Neural progenitor cell (in vitro differentiated cells): Measurements from ENCODE around the gene MID1. TPM values are rescaled to one million over a fixed set of nuclear protein-coding genes. Genes with fewer than 3 reads are reported as not detected.
"Not testable (repeated sequence)": the region's sequence is repeated elsewhere in the genome, so short reads cannot be mapped to it uniquely, and the experiment has no call there.

Experiments used
- DNase-seq: peaks from one replicate; pipeline ENCODE4 v3.0.0-alpha.2; 2016; ENCODE audit warnings: low spot score
- H2AFZ ChIP-seq: fragments of 200-600 bp; sonication (generic); replicated peaks from 2 replicates; pipeline ENCODE4 v1.6.1; 2016; ENCODE audit warnings: antibody characterized with exemption
- H3F3A ChIP-seq: fragments of 200-600 bp; sonication (generic); 2 replicates; pipeline ENCODE4 v1.6.1; 2016; ENCODE audit warnings: antibody characterized with exemption, low read depth
- H3K27ac ChIP-seq: fragments of 200-600 bp; sonication (generic); 2 replicates; pipeline ENCODE4 v1.5.1; 2016; ENCODE audit warnings: mild to moderate bottlenecking
- H3K27me3 ChIP-seq: fragments of 200-600 bp; sonication (generic); 2 replicates; pipeline ENCODE4 v1.6.1; 2016; ENCODE audit warnings: mild to moderate bottlenecking, moderate library complexity
- H3K36me3 ChIP-seq: fragments of 200-600 bp; sonication (generic); 2 replicates; pipeline ENCODE4 v1.5.1; 2016
- H3K4me1 ChIP-seq: fragments of 200-600 bp; sonication (generic); 2 replicates; pipeline ENCODE4 v1.6.1; 2016; ENCODE audit warnings: mixed run types
- H3K4me2 ChIP-seq: fragments of 200-600 bp; sonication (generic); 2 replicates; pipeline ENCODE4 v1.6.1; 2016
- H3K4me3 ChIP-seq: fragments of 200-600 bp; sonication (generic); 2 replicates; pipeline ENCODE4 v1.5.1; 2016
- H3K79me2 ChIP-seq: fragments of 200-600 bp; sonication (generic); 2 replicates; pipeline ENCODE4 v1.6.1; 2016; ENCODE audit warnings: low read depth
- H3K9ac ChIP-seq: fragments of 200-600 bp; sonication (generic); 2 replicates; pipeline ENCODE4 v1.6.1; 2016
- H3K9me3 ChIP-seq: fragments of 200-600 bp; sonication (generic); 2 replicates; pipeline ENCODE4 v1.5.1; 2016; ENCODE audit warnings: low read depth
- H4K20me1 ChIP-seq: fragments of 200-600 bp; sonication (generic); 2 replicates; pipeline ENCODE4 v1.6.1; 2016; ENCODE audit warnings: low read depth
- H3K27ac Mint-ChIP-seq: 3 replicates; pipeline ENCODE4 v1.8.0; 2021; ENCODE audit warnings: mixed read lengths
- H3K27me3 Mint-ChIP-seq: 2 replicates; pipeline ENCODE4 v1.8.0; 2022; ENCODE audit warnings: low read depth, mild to moderate bottlenecking, inconsistent platforms, moderate library complexity, mixed read lengths; ENCODE audit not compliant: insufficient read depth
- H3K36me3 Mint-ChIP-seq: 3 replicates; pipeline ENCODE4 v1.8.0; 2021; ENCODE audit warnings: mixed read lengths
- H3K4me1 Mint-ChIP-seq: 3 replicates; pipeline ENCODE4 v1.8.0; 2021; ENCODE audit warnings: mixed read lengths
- H3K4me3 Mint-ChIP-seq: 3 replicates; pipeline ENCODE4 v1.8.0; 2021; ENCODE audit warnings: mild to moderate bottlenecking, moderate library complexity, mixed read lengths
- H3K9me3 Mint-ChIP-seq: 3 replicates; pipeline ENCODE4 v1.8.0; 2020; ENCODE audit warnings: mixed read lengths
- CTCF ChIP-seq: fragments of 200-600 bp; sonication (generic); IDR thresholded peaks from 2 replicates; pipeline ENCODE4 v1.5.1; 2017; ENCODE audit warnings: antibody characterized with exemption, mild to moderate bottlenecking
- EZH2 ChIP-seq: fragments of 200-600 bp; sonication (generic); IDR thresholded peaks from 2 replicates; pipeline ENCODE4 v1.6.1; 2017; ENCODE audit warnings: antibody characterized with exemption, mild to moderate bottlenecking, moderate library complexity
- EZH2phosphoT487 ChIP-seq: fragments of 200-600 bp; sonication (generic); IDR thresholded peaks from 2 replicates; pipeline ENCODE4 v1.6.1; 2017; ENCODE audit warnings: antibody characterized with exemption
- total RNA-seq: library from RNA; depleted of rRNA; stranded (reverse); fragments of >200 nt; gene quantifications from 2 replicates; pipeline ENCODE4 v1.2.3, GENCODE V29; 2015; ENCODE audit warnings: low replicate concordance

The MID1 gene
- total RNA-seq, 1 donor from 2014 or later: 29.5 TPM

GRCh38 chrX:10597871-10598270 lies 22.5 kb downstream of the MID1 start:
- Mint-ChIP-seq H3K9me3 (peaks cover 9% of the 10 kb centered on the region), H3K27me3 (no peaks in the 10 kb centered on the region), H3K4me3 (no peak overlapping the region), H3K27ac (no peak overlapping the region), H3K36me3 (peaks cover 31% of the 10 kb centered on the region), H3K4me1 (peaks cover 10% of the 10 kb centered on the region)
- no peaks in the 10 kb centered on the region for H4K20me1 ChIP-seq
- peak; percentile 39 for DNase-seq
- H3K36me3 ChIP-seq: no peaks in the 10 kb centered on the region
- no peak overlapping the region for H3K9ac ChIP-seq
- H3K27me3 ChIP-seq: no peaks in the 10 kb centered on the region
- H3K79me2 ChIP-seq: peaks cover 50% of the 10 kb centered on the region
- H3K27ac ChIP-seq: no peak overlapping the region
- peaks cover 3% of the 10 kb centered on the region for H3K4me1 ChIP-seq
- TF ChIP-seq EZH2phosphoT487 (no peak), CTCF (peak; percentile 49), EZH2 (no peak)
- H3F3A ChIP-seq: no peaks in the 10 kb centered on the region
- no peak overlapping the region for H2AFZ ChIP-seq
- H3K4me3 ChIP-seq: no peak overlapping the region
- no peaks in the 10 kb centered on the region for H3K9me3 ChIP-seq
- no peak overlapping the region for H3K4me2 ChIP-seq

- Mint-ChIP-seq H3K9me3 (peaks cover 16% of the 10 kb centered on the region), H3K27me3 (peaks cover 2% of the 10 kb centered on the region), H3K36me3 (peaks cover 37% of the 10 kb centered on the region), H3K27ac (peak overlapping the region; percentile 0), H3K4me3 (peak overlapping the region; percentile 69), H3K4me1 (peaks cover 25% of the 10 kb centered on the region)
- DNase-seq: peak; percentile 92
- TF ChIP-seq EZH2phosphoT487 (no peak), CTCF (no peak), EZH2 (no peak)
- Histone ChIP-seq H3K27ac (peak overlapping the region; percentile 33), H3K4me3 (peak overlapping the region; percentile 28), H3K79me2 (peaks cover 64% of the 10 kb centered on the region), H3K36me3 (no peaks in the 10 kb centered on the region), H3K9me3 (no peaks in the 10 kb centered on the region), H3K27me3 (no peaks in the 10 kb centered on the region), H2AFZ (no peak overlapping the region), H3K9ac (no peak overlapping the region), H3F3A (peaks cover 15% of the 10 kb centered on the region), H4K20me1 (peaks cover 6% of the 10 kb centered on the region), H3K4me2 (peak overlapping the region; percentile 56), H3K4me1 (peaks cover 22% of the 10 kb centered on the region)
Observed at GRCh38 chrX:10591363-10592335, 28.7 kb downstream of the MID1 start.

- H4K20me1 ChIP-seq, H3K36me3 ChIP-seq, H3K4me3 Mint-ChIP-seq, H3K27me3 Mint-ChIP-seq, H2AFZ ChIP-seq, DNase-seq, H3K9ac ChIP-seq, H3K27ac ChIP-seq, H3K27me3 ChIP-seq, H3K4me2 ChIP-seq, H3K4me3 ChIP-seq, H3K9me3 ChIP-seq: not testable (repeated sequence)
- Mint-ChIP-seq H3K9me3 (peaks cover 32% of the 10 kb centered on the region), H3K27ac (peak overlapping the region; percentile 50), H3K36me3 (peaks cover 48% of the 10 kb centered on the region), H3K4me1 (peaks cover 25% of the 10 kb centered on the region)
- Histone ChIP-seq H3K79me2 (peaks cover 65% of the 10 kb centered on the region), H3F3A (peaks cover 15% of the 10 kb centered on the region), H3K4me1 (peaks cover 22% of the 10 kb centered on the region)
Observed at GRCh38 chrX:10589787-10590186, 30.6 kb downstream of the MID1 start.

GRCh38 chrX:10589098-10589497 lies 31.3 kb downstream of the MID1 start:
- DNase-seq: no peak
- Mint-ChIP-seq H3K27me3 (peaks cover 2% of the 10 kb centered on the region), H3K4me3 (no peak overlapping the region), H3K4me1 (peaks cover 25% of the 10 kb centered on the region), H3K9me3 (peaks cover 39% of the 10 kb centered on the region), H3K27ac (peak overlapping the region; percentile 78), H3K36me3 (peaks cover 51% of the 10 kb centered on the region)
- Histone ChIP-seq H3K36me3 (no peaks in the 10 kb centered on the region), H3F3A (peaks cover 15% of the 10 kb centered on the region), H2AFZ (no peak overlapping the region), H3K27me3 (no peaks in the 10 kb centered on the region), H4K20me1 (peaks cover 6% of the 10 kb centered on the region), H3K27ac (no peak overlapping the region), H3K9me3 (peaks cover 7% of the 10 kb centered on the region), H3K79me2 (peaks cover 71% of the 10 kb centered on the region), H3K9ac (no peak overlapping the region), H3K4me1 (peaks cover 22% of the 10 kb centered on the region), H3K4me2 (no peak overlapping the region), H3K4me3 (no peak overlapping the region)
- TF ChIP-seq EZH2 (no peak), CTCF (no peak), EZH2phosphoT487 (no peak)

- not testable (repeated sequence) for H3F3A ChIP-seq, H2AFZ ChIP-seq, H3K4me1 ChIP-seq, H4K20me1 ChIP-seq, H3K36me3 ChIP-seq, H3K27ac ChIP-seq, H3K4me2 ChIP-seq, H3K27me3 ChIP-seq, H3K4me3 Mint-ChIP-seq, DNase-seq, H3K9me3 ChIP-seq, H3K4me3 ChIP-seq, H3K27ac Mint-ChIP-seq, H3K27me3 Mint-ChIP-seq, H3K9ac ChIP-seq
- peaks cover 46% of the 10 kb centered on the region for H3K9me3 Mint-ChIP-seq
- H3K79me2 ChIP-seq: peaks cover 52% of the 10 kb centered on the region
- H3K4me1 Mint-ChIP-seq: peaks cover 13% of the 10 kb centered on the region
- H3K36me3 Mint-ChIP-seq: peaks cover 57% of the 10 kb centered on the region
Observed at GRCh38 chrX:10584882-10585281, 35.5 kb downstream of the MID1 start.
